Loucy (cell line): ENCODE measurements around the gene EPB41L1.

Experiments
- H2AFZ ChIP-seq: fragments of 200-600 bp; sonication (generic); 2 replicates; pipeline ENCODE4 v1.6.0; 2016; ENCODE audit warnings: antibody characterized with exemption, mild to moderate bottlenecking, low read length, moderate library complexity
- H3F3A ChIP-seq: fragments of 200-600 bp; 2 replicates; pipeline ENCODE4 v1.6.0; 2016; ENCODE audit warnings: antibody characterized with exemption, low read depth, mild to moderate bottlenecking
- H3K27me3 ChIP-seq: fragments of 200-600 bp; sonication (generic); 2 replicates; pipeline ENCODE4 v1.6.1; 2014; ENCODE audit warnings: low read length, mild to moderate bottlenecking; ENCODE audit not compliant: insufficient read depth, poor library complexity, severe bottlenecking
- H3K36me3 ChIP-seq: fragments of 200-600 bp; sonication (generic); 2 replicates; pipeline ENCODE4 v1.6.1; 2016; ENCODE audit warnings: low read length; ENCODE audit not compliant: insufficient read depth
- H3K4me1 ChIP-seq: fragments of 200-600 bp; sonication (generic); 2 replicates; pipeline ENCODE4 v1.5.1; 2014; ENCODE audit warnings: low read length, mild to moderate bottlenecking; ENCODE audit not compliant: insufficient read depth, poor library complexity, severe bottlenecking
- H3K4me2 ChIP-seq: fragments of 200-600 bp; sonication (generic); 2 replicates; pipeline ENCODE4 v1.6.0; 2014; ENCODE audit warnings: antibody characterized with exemption, low read length, low read depth, mild to moderate bottlenecking; ENCODE audit not compliant: poor library complexity, severe bottlenecking
- H3K4me3 ChIP-seq: fragments of 200-600 bp; sonication (generic); 2 replicates; pipeline ENCODE4 v1.5.1; 2014; ENCODE audit warnings: low read length, mild to moderate bottlenecking, mixed read lengths; ENCODE audit not compliant: poor library complexity, severe bottlenecking
- H3K79me2 ChIP-seq: fragments of 200-600 bp; sonication (generic); 2 replicates; pipeline ENCODE4 v1.6.1; 2014; ENCODE audit warnings: low read length; ENCODE audit not compliant: insufficient read depth
- H3K9ac ChIP-seq: fragments of 200-600 bp; sonication (generic); 2 replicates; pipeline ENCODE4 v1.6.0; 2014; ENCODE audit warnings: mild to moderate bottlenecking, low read depth, low read length, moderate library complexity; ENCODE audit not compliant: poor library complexity, severe bottlenecking
- H3K9me2 ChIP-seq: fragments of 200-600 bp; sonication (generic); replicated peaks from 2 replicates; pipeline ENCODE4 v1.6.1; 2016; ENCODE audit warnings: low read depth, low read length, mixed read lengths
- H3K9me3 ChIP-seq: fragments of 200-600 bp; sonication (generic); 2 replicates; pipeline ENCODE4 v1.6.1; 2014; ENCODE audit warnings: mild to moderate bottlenecking, antibody characterized with exemption, low read length, low read depth; ENCODE audit not compliant: insufficient read depth
- H4K20me1 ChIP-seq: fragments of 200-600 bp; sonication (generic); 2 replicates; pipeline ENCODE4 v1.6.0; 2014; ENCODE audit warnings: antibody characterized with exemption, low read length, mild to moderate bottlenecking; ENCODE audit not compliant: insufficient read depth, poor library complexity, severe bottlenecking
- EZH2phosphoT487 ChIP-seq: fragments of 200-600 bp; IDR thresholded peaks from 2 replicates; pipeline ENCODE4 v1.6.1; 2018; ENCODE audit warnings: antibody characterized with exemption, mild to moderate bottlenecking, moderate library complexity, borderline replicate concordance
- TF ChIP-seq, protein P1 (sequence below): fragments of 200-600 bp; sonication (generic); conservative IDR thresholded peaks from 2 replicates; pipeline ENCODE4 v1.5.1; 2014; ENCODE audit warnings: mild to moderate bottlenecking, antibody characterized with exemption, low read length

The EPB41L1 gene

GRCh38 chr20:36274181-36274841 is 119.8 kb downstream of the EPB41L1 start:
- Histone ChIP-seq H3K4me1 (no peaks in the 10 kb centered on the region), H3K79me2 (no peaks in the 10 kb centered on the region)

DNA sequence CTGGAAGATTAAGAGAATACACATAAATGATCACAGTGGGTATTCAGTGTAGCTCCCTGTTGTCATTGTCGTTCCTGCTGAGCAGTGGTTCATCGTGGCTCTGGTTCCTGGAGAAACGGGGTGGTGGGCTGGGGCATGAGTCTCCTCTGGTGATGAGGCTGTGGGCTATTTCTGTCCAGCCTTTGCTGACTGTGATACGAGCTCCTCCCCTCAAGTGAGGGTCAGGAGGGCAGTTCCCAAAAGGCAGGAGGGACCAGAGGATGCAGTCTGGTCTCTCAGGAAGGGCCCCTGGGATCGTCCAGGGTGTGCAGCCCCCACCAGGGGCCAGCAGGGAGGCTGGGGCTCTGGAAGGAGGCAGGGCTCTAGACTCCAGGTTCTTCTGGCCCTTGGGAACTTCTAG is 120.5 kb downstream of the EPB41L1 start:
- Histone ChIP-seq H3K36me3 (no peaks in the 10 kb centered on the region), H3F3A (no peaks in the 10 kb centered on the region), H4K20me1 (no peaks in the 10 kb centered on the region), H3K4me2 (no peak overlapping the region), H3K4me3 (no peak overlapping the region), H3K9me3 (no peaks in the 10 kb centered on the region), H3K4me1 (no peaks in the 10 kb centered on the region), H3K9ac (no peak overlapping the region), H3K27me3 (no peaks in the 10 kb centered on the region), H2AFZ (no peak overlapping the region), H3K9me2 (no peaks in the 10 kb centered on the region), H3K79me2 (no peaks in the 10 kb centered on the region)
- no peak for TF ChIP-seq EZH2phosphoT487
- TF ChIP-seq, protein P1, sequence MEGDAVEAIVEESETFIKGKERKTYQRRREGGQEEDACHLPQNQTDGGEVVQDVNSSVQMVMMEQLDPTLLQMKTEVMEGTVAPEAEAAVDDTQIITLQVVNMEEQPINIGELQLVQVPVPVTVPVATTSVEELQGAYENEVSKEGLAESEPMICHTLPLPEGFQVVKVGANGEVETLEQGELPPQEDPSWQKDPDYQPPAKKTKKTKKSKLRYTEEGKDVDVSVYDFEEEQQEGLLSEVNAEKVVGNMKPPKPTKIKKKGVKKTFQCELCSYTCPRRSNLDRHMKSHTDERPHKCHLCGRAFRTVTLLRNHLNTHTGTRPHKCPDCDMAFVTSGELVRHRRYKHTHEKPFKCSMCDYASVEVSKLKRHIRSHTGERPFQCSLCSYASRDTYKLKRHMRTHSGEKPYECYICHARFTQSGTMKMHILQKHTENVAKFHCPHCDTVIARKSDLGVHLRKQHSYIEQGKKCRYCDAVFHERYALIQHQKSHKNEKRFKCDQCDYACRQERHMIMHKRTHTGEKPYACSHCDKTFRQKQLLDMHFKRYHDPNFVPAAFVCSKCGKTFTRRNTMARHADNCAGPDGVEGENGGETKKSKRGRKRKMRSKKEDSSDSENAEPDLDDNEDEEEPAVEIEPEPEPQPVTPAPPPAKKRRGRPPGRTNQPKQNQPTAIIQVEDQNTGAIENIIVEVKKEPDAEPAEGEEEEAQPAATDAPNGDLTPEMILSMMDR: no peak

More at GRCh38 chr20:36274181-36274841, 119.8 kb downstream of the EPB41L1 start:
- Histone ChIP-seq H3K36me3 (no peaks in the 10 kb centered on the region), H3K9me3 (no peaks in the 10 kb centered on the region), H3K4me2 (no peak overlapping the region), H3F3A (no peaks in the 10 kb centered on the region), H4K20me1 (no peaks in the 10 kb centered on the region), H3K9ac (no peak overlapping the region), H3K4me3 (no peak overlapping the region), H3K27me3 (no peaks in the 10 kb centered on the region), H3K9me2 (no peaks in the 10 kb centered on the region), H2AFZ (no peak overlapping the region)
- TF ChIP-seq, protein P1: no peak
- TF ChIP-seq EZH2phosphoT487: no peak

DNA sequence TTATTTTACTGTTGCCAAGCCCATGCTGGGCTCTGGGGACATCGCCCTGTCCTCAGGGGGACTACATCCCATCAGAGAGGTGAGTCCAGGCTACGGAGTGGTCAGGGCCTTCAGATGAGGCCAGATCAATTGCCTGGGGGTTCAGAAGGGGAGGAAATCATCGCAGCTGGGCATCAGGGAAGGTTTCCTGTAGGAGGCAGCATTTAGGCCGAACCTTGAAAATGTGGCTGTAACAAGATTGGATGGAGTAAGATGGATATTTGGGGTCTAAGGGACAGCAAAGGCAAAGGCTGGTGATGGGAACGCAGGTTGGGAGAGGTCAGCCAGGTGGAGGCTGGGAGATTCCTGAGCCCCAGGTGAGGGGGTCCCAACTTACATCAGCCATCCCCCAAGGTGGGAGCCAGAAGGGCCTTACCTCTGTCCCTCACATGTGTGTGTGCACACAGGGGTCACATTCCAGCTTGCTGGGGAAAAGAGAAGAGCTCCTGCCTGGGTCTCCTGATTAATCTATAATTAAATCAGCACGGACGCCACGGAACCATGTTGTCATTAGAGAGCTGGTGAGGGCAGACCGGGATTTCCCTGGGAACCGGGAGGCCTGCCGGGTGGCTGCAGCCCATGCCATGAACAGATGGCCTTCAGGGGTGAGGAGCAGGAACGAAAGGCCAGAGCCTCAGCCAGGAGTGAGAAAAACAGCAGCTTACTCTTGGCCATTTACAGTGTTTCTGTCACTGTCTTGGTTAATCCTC is 121.1 kb downstream of the EPB41L1 start:
- H3K9ac ChIP-seq: no peak overlapping the region
- no peak overlapping the region for H3K4me2 ChIP-seq
- no peaks in the 10 kb centered on the region for H3K36me3 ChIP-seq
- no peaks in the 10 kb centered on the region for H4K20me1 ChIP-seq
- H3K9me2 ChIP-seq: no peaks in the 10 kb centered on the region
- no peaks in the 10 kb centered on the region for H3K4me1 ChIP-seq
- H3K9me3 ChIP-seq: no peaks in the 10 kb centered on the region
- no peaks in the 10 kb centered on the region for H3K27me3 ChIP-seq
- H3F3A ChIP-seq: no peaks in the 10 kb centered on the region
- TF ChIP-seq, protein P1: no peak
- TF ChIP-seq EZH2phosphoT487: no peak
- no peaks in the 10 kb centered on the region for H3K79me2 ChIP-seq
- no peak overlapping the region for H3K4me3 ChIP-seq
- H2AFZ ChIP-seq: no peak overlapping the region
